K562 (cell line): ENCODE results near the gene RAI14. TPM values are rescaled to one million over a fixed set of nuclear protein-coding genes. Genes with fewer than 3 reads are reported as not detected.

Experiments
- ATAC-seq: fragments of 200-7000 bp; cut with Tn5 transposase; 3 replicates; pipeline ENCODE4 v1.9.1; 2020; ENCODE audit warnings: moderate library complexity
- BruUV-seq: library from RNA; stranded (reverse); fragments of 400-500 nt; replicated peaks from 2 replicates; lab custom pipeline; 2021; lab: Mats Ljungman, UMichigan
- CTCF ChIA-PET: fragments of 300-600 bp; formaldehyde crosslinking; extraction: SDS; loops from one replicate; lab custom pipeline; 2021; ENCODE audit warnings: low intra/inter-chr PET ratio; lab: Yijun Ruan, JAX
- POLR2A ChIA-PET: fragments of 300-600, 350-650 bp; sonication (Branson Sonifier 250); formaldehyde crosslinking; extraction: SDS; loops from one replicate; lab custom pipeline; 2021; ENCODE audit warnings: antibody characterized with exemption, inconsistent platforms; lab: Yijun Ruan, JAX
- DNase-seq, 4 experiments: peaks; one replicate each; pipeline versions ENCODE4 v3.0.0 to v3.0.0-alpha.2; 2011 to 2018; ENCODE audit warnings: low spot score in 3 of 4, mixed read lengths in 3 of 4; ENCODE audit errors: extremely low read depth in 1 of 4
- FAIRE-seq: peaks from 2 replicates; lab custom pipeline; 2011; peaks lifted over from hg19 to GRCh38; lab: Jason Lieb, UNC
- H2AFZ ChIP-seq: 2 replicates; pipeline ENCODE4 v1.6.0; 2011; ENCODE audit warnings: low read depth, low read length, control low read depth, inconsistent platforms
- H3K27ac ChIP-seq: fragments of 200-600 bp; 3 replicates; pipeline ENCODE4 v1.8.0; 2011; ENCODE audit warnings: low read depth, mild to moderate bottlenecking, control low read depth, inconsistent platforms, low read length, moderate library complexity, mixed read lengths; ENCODE audit errors: extremely low read depth
- H3K27me3 ChIP-seq, 2 experiments: fragments of 300-600 bp in 1 of 2; 2 replicates in 1 of 2; 3 replicates in 1 of 2; pipeline versions ENCODE4 v1.6.0 to v1.8.0; 2011; ENCODE audit warnings: inconsistent platforms in 2 of 2, low read length in 2 of 2, mild to moderate bottlenecking in 1 of 2, mixed read lengths in 1 of 2, moderate library complexity in 1 of 2; ENCODE audit not compliant: control insufficient read depth in 2 of 2, insufficient read depth in 2 of 2
- H3K36me3 ChIP-seq: fragments of 300-600 bp; 3 replicates; pipeline ENCODE4 v1.8.0; 2011; ENCODE audit warnings: mild to moderate bottlenecking, low read length, inconsistent platforms; ENCODE audit not compliant: control insufficient read depth, insufficient read depth
- H3K4me1 ChIP-seq, 2 experiments: fragments of 200-600 bp in 1 of 2; replicated peaks in 1 of 2; 2 replicates in 1 of 2; 3 replicates in 1 of 2; pipeline versions ENCODE4 v1.5.1 to v1.8.0; 2011; ENCODE audit warnings: inconsistent platforms in 2 of 2, low read length in 2 of 2, mild to moderate bottlenecking in 1 of 2, mixed read lengths in 1 of 2, moderate library complexity in 1 of 2; ENCODE audit not compliant: control insufficient read depth in 2 of 2, insufficient read depth in 2 of 2
- H3K4me2 ChIP-seq: 2 replicates; pipeline ENCODE4 v1.6.1; 2011; ENCODE audit warnings: low read length, control low read depth, inconsistent platforms, mixed read lengths; ENCODE audit not compliant: insufficient read depth
- H3K4me3 ChIP-seq: fragments of 200-600 bp; sonication (generic), shearing (Covaris generic); 2 replicates; pipeline ENCODE4 v1.5.1; 2016; ENCODE audit warnings: control low read depth, inconsistent platforms
- H3K79me2 ChIP-seq: fragments of 200-600 bp; 3 replicates; pipeline ENCODE4 v1.8.0; 2011; ENCODE audit warnings: low read length, inconsistent platforms; ENCODE audit not compliant: control insufficient read depth, insufficient read depth
- H3K9ac ChIP-seq, 2 experiments: 2 replicates each; pipeline versions ENCODE4 v1.6.0 to v1.6.1; 2011; ENCODE audit warnings: low read depth in 2 of 2, low read length in 2 of 2, control low read depth in 1 of 2, inconsistent platforms in 1 of 2, mild to moderate bottlenecking in 1 of 2, mixed read lengths in 1 of 2; ENCODE audit not compliant: insufficient read depth in 1 of 2
- H3K9me1 ChIP-seq: one replicate; pipeline ENCODE4 v1.6.0; 2011; ENCODE audit warnings: inconsistent platforms, mild to moderate bottlenecking, low read length, moderate library complexity; ENCODE audit not compliant: control insufficient read depth, insufficient read depth
- H3K9me3 ChIP-seq: replicated peaks from 2 replicates; pipeline ENCODE4 v1.5.1; 2011; ENCODE audit warnings: low read depth, low read length, inconsistent platforms; ENCODE audit not compliant: control insufficient read depth, insufficient read depth
- H4K20me1 ChIP-seq: replicated peaks from 2 replicates; pipeline ENCODE4 v1.6.1; 2011; ENCODE audit warnings: low read length, inconsistent platforms, mixed read lengths; ENCODE audit not compliant: control insufficient read depth, insufficient read depth
- FOXM1 ChIP-seq, 2 experiments: fragments of 450-650 bp in 1 of 2; sonication (generic) in 1 of 2; formaldehyde crosslinking in 1 of 2; IDR thresholded peaks; 2 replicates each; pipeline versions ENCODE4 v1.6.1 to v1.9.0; 2017 to 2022; ENCODE audit warnings: low read depth in 2 of 2, mild to moderate bottlenecking in 2 of 2, missing genetic modification reagents in 1 of 2, moderate library complexity in 1 of 2
- HINFP ChIP-seq: fragments of 450-650 bp; conservative IDR thresholded peaks from 2 replicates; pipeline ENCODE4 v1.6.1; 2016; ENCODE audit warnings: missing genetic modification characterization, low read depth, mild to moderate bottlenecking, control low read depth, missing compliant biosample characterization
- KDM1A ChIP-seq, 2 experiments: fragments of 450-650 bp; IDR thresholded peaks; 2 replicates each; pipeline ENCODE4 v1.6.1; 2016; ENCODE audit warnings: mild to moderate bottlenecking in 2 of 2
- MYBL2 ChIP-seq, 2 experiments: fragments of 450-650 bp in 1 of 2; sonication (generic) in 1 of 2; formaldehyde crosslinking in 1 of 2; IDR thresholded peaks; 2 replicates each; pipeline versions ENCODE4 v1.6.1 to v1.8.1; 2017 to 2022; ENCODE audit warnings: borderline replicate concordance in 1 of 2, inconsistent platforms in 1 of 2, low read depth in 1 of 2, mild to moderate bottlenecking in 1 of 2, missing genetic modification reagents in 1 of 2, moderate library complexity in 1 of 2
- NFIC ChIP-seq: fragments of 450-650 bp; IDR thresholded peaks from 2 replicates; pipeline ENCODE4 v1.6.1; 2017; ENCODE audit warnings: mild to moderate bottlenecking, inconsistent platforms
- PBX2 ChIP-seq, 2 experiments: IDR thresholded peaks in 1 of 2; conservative IDR thresholded peaks in 1 of 2; 2 replicates each; pipeline ENCODE4 v1.6.1; 2016; ENCODE audit warnings: low read depth in 2 of 2, mild to moderate bottlenecking in 1 of 2, missing compliant biosample characterization in 1 of 2, missing genetic modification characterization in 1 of 2, moderate library complexity in 1 of 2
- WGBS: fragments of 100-300 bp; shearing (Covaris generic); methylation state at CpG from one replicate; pipeline ENCODE4 v1.1.6; 2016; ENCODE audit warnings: low coverage, mixed read lengths; ENCODE audit not compliant: insufficient coverage; ENCODE audit errors: missing lambda C conversion rate; 5-methylcytosine and 5-hydroxymethylcytosine counted together
- in situ Hi-C: fragments of 300-500 bp; cut with MboI; formaldehyde crosslinking; loops from 4 replicates; pipeline ENCODE4 v1.15.0; 2018; ENCODE audit warnings: inconsistent platforms, mixed read lengths
- intact Hi-C: fragments of 100-400 bp; cut with micrococcal nuclease; formaldehyde crosslinking; loops from 2 replicates; pipeline ENCODE4 v1.14.2; 2022
- polyA plus RNA-seq, 8 experiments: library from polyadenylated mRNA; depleted of rRNA in 4 of 8; stranded (reverse) in 5 of 8; unstranded in 3 of 8; fragments of >200 nt; fragmentation: Nextera tagmentation in 2 of 8; fragmentation: Illumina TruSeq in 1 of 8; extraction: Ambion mirVana in 2 of 8; extraction: Trizol in 1 of 8; gene quantifications; 2 replicates each; pipeline versions ENCODE4 v1.2.1 to v1.2.3, GENCODE V29; 2011 to 2014; ENCODE audit warnings: inconsistent platforms in 1 of 8, missing spikeins in 1 of 8
- total RNA-seq, 7 experiments: library from RNA; depleted of rRNA in 6 of 7; stranded (reverse); fragments of >200 nt in 6 of 7; fragmentation: Illumina TruSeq in 2 of 7; extraction: Trizol in 2 of 7; gene quantifications; 2 replicates each; pipeline versions ENCODE4 v1.2.1 to v1.2.3, GENCODE V29; 2011 to 2021; ENCODE audit warnings: low replicate concordance in 1 of 7

Gene RAI14
- total and polyA plus RNA-seq, 9 of the 15 experiments (the other 6 are each of a cell fraction or from before 2014, with no cell fraction given) = 11.3 to 82.5 (median 34.8) TPM

- TF ChIP-seq MYBL2 (IDR thresholded peaks at IDR 0.05; ENCODE audit: low read depth) (no peak), MYBL2 (CRISPR knock-in tag; IDR thresholded peaks at IDR 0.05; ENCODE audit: borderline replicate concordance) (no peak), NFIC (peak; percentile 40; the same call in 1 of the 2 replicates)
- TF ChIP-seq, all 486 proteins: peak for 1
- CTCF ChIA-PET = no interaction called here
- H3K79me2 ChIP-seq = peaks cover 62% of the 10 kb centered on the region
- H3K9me1 ChIP-seq = no peaks in the 10 kb centered on the region
- H3K27ac ChIP-seq = no peak overlapping the region
- no peak for DNase-seq
- H3K4me3 ChIP-seq = no peak overlapping the region
- FAIRE-seq = no peak
- H3K27me3 ChIP-seq = no peaks in the 10 kb centered on the region
- POLR2A ChIA-PET = interaction anchor here (0.8 kb wide), 1 partner anchor 11 kb away, joined by 3 read pairs; no protein-coding TSS in a partner anchor
- no peak overlapping the region for H2AFZ ChIP-seq
- H3K9ac ChIP-seq = no peak overlapping the region
- ATAC-seq = no peak
- WGBS = 61% methylated on average over 8 of the region's 8 CpGs
- no peak overlapping the region for H3K4me2 ChIP-seq
- in situ Hi-C loops = no loop called here
- intact Hi-C loops = no loop called here
- H3K36me3 ChIP-seq = peaks cover 5% of the 10 kb centered on the region; the same call in 1 of the 3 replicates
- no peaks in the 10 kb centered on the region for H3K9me3 ChIP-seq
- no peaks in the 10 kb centered on the region for H4K20me1 ChIP-seq
- peaks cover 11 to 26% of the 10 kb centered on the region in 2 experiments for H3K4me1 ChIP-seq
- BruUV-seq = no TSS peak
Observed at GRCh38 chr5:34682926-34683623, 26.9 kb downstream of the RAI14 start.

GRCh38 chr5:34684281-34684979, 28.3 kb downstream of the RAI14 start:
- no peak overlapping the region for H2AFZ ChIP-seq
- no peaks in the 10 kb centered on the region for H3K9me1 ChIP-seq
- DNase-seq (no peak), FAIRE-seq (no peak), ATAC-seq (no peak)
- H3K4me2 ChIP-seq = no peak overlapping the region
- WGBS = 54% methylated on average over 4 of the region's 4 CpGs
- peaks cover 12% of the 10 kb centered on the region; the same call in 2 of the 3 replicates for H3K36me3 ChIP-seq
- H3K27me3 ChIP-seq = no peaks in the 10 kb centered on the region
- no peak overlapping the region for H3K27ac ChIP-seq
- ChIA-PET POLR2A (interaction anchor here (1.3 kb wide), 1 partner anchor 21 kb away, joined by 4 read pairs; no protein-coding TSS in a partner anchor), CTCF (no interaction called here)
- peaks cover 51% of the 10 kb centered on the region for H3K79me2 ChIP-seq
- intact Hi-C loops = no loop called here
- H3K4me1 ChIP-seq = peaks cover 13 to 29% of the 10 kb centered on the region in 2 experiments; a peak in 4 of 5 replicates
- H3K9ac ChIP-seq = no peak overlapping the region
- no peak overlapping the region for H3K4me3 ChIP-seq
- no TSS peak for BruUV-seq
- H3K9me3 ChIP-seq = no peaks in the 10 kb centered on the region
- no peaks in the 10 kb centered on the region for H4K20me1 ChIP-seq
- in situ Hi-C loops = no loop called here
- TF ChIP-seq FOXM1 (IDR thresholded peaks at IDR 0.05; ENCODE audit: low read depth) (no peak), FOXM1 (CRISPR knock-in tag; IDR thresholded peaks at IDR 0.05; ENCODE audit: low read depth) (no peak), KDM1A (IDR thresholded peaks at IDR 0.05) (0 out of 4 replicates have a peak, but pooled peaks of 1 of the 2 experiments have one; percentile 10), HINFP (tag) (no peak), PBX2 (CRISPR knock-in tag; IDR thresholded peaks at IDR 0.05; ENCODE audit: low read depth) (no peak), PBX2 (tag; conservative IDR thresholded peaks at IDR 0.05; ENCODE audit: low read depth) (peak; percentile 75)
